H1 (cell line): ENCODE data around the gene SEZ6L.

Experiments
- CHD2 ChIP-seq: IDR thresholded peaks from 2 replicates; pipeline ENCODE4 v1.6.1; 2012; ENCODE audit warnings: low read length, improper control_type of control experiment
- CTCF ChIP-seq, 3 experiments: IDR thresholded peaks; 1 replicate in 2 of 3; 2 replicates in 1 of 3; pipeline versions ENCODE4 v1.5.1 to v1.6.1; 2011; ENCODE audit warnings: low read length in 3 of 3, mild to moderate bottlenecking in 3 of 3, inconsistent platforms in 2 of 3, low read depth in 1 of 3, moderate library complexity in 1 of 3; ENCODE audit not compliant: insufficient read depth in 1 of 3; ENCODE audit errors: control extremely low read depth in 1 of 3
- POLR2AphosphoS5 ChIP-seq: IDR thresholded peaks from 2 replicates; pipeline ENCODE4 v1.6.1; 2011; ENCODE audit warnings: low read depth, low read length

- TF ChIP-seq POLR2AphosphoS5 (0 out of 2 replicates have a peak, but pooled peaks have one; percentile 42), CTCF (IDR thresholded peaks at IDR 0.05; ENCODE audit: control extremely low read depth in 1 of 3, insufficient read depth in 1 of 3, low read depth in 1 of 3, low read length in 3 of 3) (peak; percentile 27 to 82 (median 65)), CHD2 (no peak)
Measured at GRCh38 chr22:26360169-26360885, 191.1 kb downstream of the SEZ6L start.
